ENCODE results near the gene DET1. TPM values are rescaled to one million over a fixed set of nuclear protein-coding genes. Genes with fewer than 3 reads are reported as not detected.

DET1 gene
- total RNA-seq, 8 experiments from 2014 or later: 5.5 to 16.4 (median 10.6) TPM

DNA sequence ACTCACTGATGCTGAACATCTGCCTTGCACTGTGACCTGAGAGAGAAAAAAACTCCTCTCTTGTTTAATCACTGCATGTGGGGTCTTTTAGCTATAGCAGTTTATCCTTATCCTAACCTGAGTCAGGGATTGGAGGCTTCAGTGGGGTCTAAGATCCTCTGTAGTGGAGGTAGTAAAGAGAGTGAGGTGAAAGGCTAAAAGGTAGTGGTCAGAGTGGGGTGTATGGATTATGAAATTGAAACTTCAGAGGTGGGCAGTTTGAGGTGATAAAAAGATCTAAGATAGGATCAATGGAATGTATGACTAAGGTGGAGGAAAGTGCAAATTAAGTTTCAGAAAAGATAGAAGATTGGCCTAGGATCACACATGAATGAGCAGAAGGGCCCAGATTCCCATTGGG, 36.5 kb downstream of the DET1 start:
- Histone ChIP-seq H3K27ac (no peak overlapping the region), H3K4me1 (replicated peaks in 1 of 2) (no peaks in the 10 kb centered on the region), H3K4me3 (no peak overlapping the region)
- no peak for ATAC-seq (replicated peaks in 6 of 8)
- in situ Hi-C loops (cut with MboI; ENCODE audit: low pct_unique_long_range_greater_than_20kb in 2 of 9, low sequenced_read_pairs in 9 of 9, unreplicated experiment in 9 of 9): no loop called here

- WGBS, 10 experiments: 83 to 100% (median 96%) methylated on average over 2 to 4 of the region's 4 CpGs
- no peak for ATAC-seq (replicated peaks in 6 of 8)
- Histone ChIP-seq H3K27ac (no peak overlapping the region), H3K4me1 (replicated peaks in 1 of 2) (no peaks in the 10 kb centered on the region), H3K4me3 (no peak overlapping the region)
- in situ Hi-C loops (cut with MboI; ENCODE audit: low pct_unique_long_range_greater_than_20kb in 2 of 9, low sequenced_read_pairs in 9 of 9, unreplicated experiment in 9 of 9): no loop called here
These were observed 37.2 kb downstream of the DET1 start for GRCh38 chr15:88509321-88509720.

GRCh38 chr15:88506628-88507027, 39.9 kb downstream of the DET1 start:
- in situ Hi-C loops (cut with MboI; ENCODE audit: low pct_unique_long_range_greater_than_20kb in 2 of 9, low sequenced_read_pairs in 9 of 9, unreplicated experiment in 9 of 9): no loop called here
- Histone ChIP-seq H3K27ac (no peak overlapping the region), H3K4me3 (no peak overlapping the region), H3K4me1 (replicated peaks in 1 of 2) (no peaks in the 10 kb centered on the region)
- no peak for ATAC-seq (replicated peaks in 6 of 8)

DNA sequence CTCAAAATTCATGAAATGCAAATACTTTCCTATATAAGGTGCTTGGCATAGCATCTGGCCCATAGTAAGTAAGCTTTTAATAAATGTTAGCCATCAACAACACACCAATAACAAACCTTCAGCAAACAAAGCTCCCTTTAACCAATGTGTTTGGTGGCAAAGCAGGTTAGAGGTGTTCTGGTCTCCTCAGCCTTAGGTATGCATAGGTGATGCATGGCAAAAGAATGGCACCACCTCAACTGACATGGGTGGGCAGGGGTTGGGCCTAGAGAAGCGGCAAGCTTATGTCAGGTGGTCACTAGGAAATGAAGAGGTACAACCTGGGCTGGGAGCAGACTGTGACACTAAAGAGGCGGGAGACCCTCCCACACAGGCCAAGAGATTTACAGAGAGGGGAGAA, 40.8 kb downstream of the DET1 start:
- Histone ChIP-seq H3K27ac (no peak overlapping the region), H3K4me3 (no peak overlapping the region), H3K4me1 (replicated peaks in 1 of 2) (peaks cover 0 to 3% of the 10 kb centered on the region in 2 donors)
- in situ Hi-C loops (cut with MboI; ENCODE audit: low pct_unique_long_range_greater_than_20kb in 2 of 9, low sequenced_read_pairs in 9 of 9, unreplicated experiment in 9 of 9): no loop called here
- no peak for ATAC-seq (replicated peaks in 6 of 8)
- 80 to 100% (median 96%) methylated on average over 1 to 2 of the region's 2 CpGs; no CpG with 5 or more reads in 4 of the 10 experiments for WGBS, 10 experiments

GRCh38 chr15:88504445-88504844, 42.0 kb downstream of the DET1 start:
- ATAC-seq (replicated peaks in 6 of 8): no peak
- 38 to 71% methylated on average over 1 of the region's 1 CpG; no CpG with 5 or more reads in 8 of the 10 experiments for WGBS, 10 experiments
- Histone ChIP-seq H3K4me3 (no peak overlapping the region), H3K4me1 (replicated peaks in 1 of 2) (peaks cover 4 to 5% of the 10 kb centered on the region in 2 donors), H3K27ac (no peak overlapping the region)
- in situ Hi-C loops (cut with MboI; ENCODE audit: low pct_unique_long_range_greater_than_20kb in 2 of 9, low sequenced_read_pairs in 9 of 9, unreplicated experiment in 9 of 9): no loop called here

DNA sequence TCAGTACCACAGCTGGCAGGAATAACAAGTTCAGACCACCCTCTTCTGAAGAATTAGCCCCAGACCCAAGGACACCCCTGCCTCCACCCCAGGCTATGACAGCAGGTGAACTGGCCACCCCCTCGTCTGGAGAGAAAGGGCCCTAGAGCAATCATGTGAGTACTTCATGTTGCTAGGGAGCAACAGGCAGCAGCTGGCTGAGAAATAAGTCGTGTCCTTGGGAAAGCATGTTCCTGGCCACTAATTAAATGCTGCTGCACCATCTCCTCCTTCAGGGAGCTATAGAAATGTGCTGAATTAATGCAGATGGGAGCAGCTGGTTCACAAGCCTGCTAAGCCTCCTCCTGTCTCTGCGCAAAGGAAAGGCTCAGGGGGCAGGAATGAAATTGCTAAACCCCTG, 47.5 kb downstream of the DET1 start:
- ATAC-seq (replicated peaks in 6 of 8): peak in 6 of 8 experiments; percentile 29 to 96 (median 95)
- in situ Hi-C loops (cut with MboI; ENCODE audit: low pct_unique_long_range_greater_than_20kb in 2 of 9, low sequenced_read_pairs in 9 of 9, unreplicated experiment in 9 of 9): loop anchor here in 5 of 9 experiments (10.0 to 25.0 kb wide), 3 partner anchors 113 to 513 kb away; partner anchors contain the start of gene AEN (in 3 of the 5)
- H3K4me3 ChIP-seq: no peak overlapping the region
- peak overlapping the region; percentile 21 to 81 for H3K27ac ChIP-seq
- H3K4me1 ChIP-seq (replicated peaks in 1 of 2): peaks cover 28 to 31% of the 10 kb centered on the region in 2 donors
- 0 to 100% (median 23%) methylated on average over 1 to 3 of the region's 3 CpGs; no CpG with 5 or more reads in 2 of the 10 experiments for WGBS, 10 experiments

DNA sequence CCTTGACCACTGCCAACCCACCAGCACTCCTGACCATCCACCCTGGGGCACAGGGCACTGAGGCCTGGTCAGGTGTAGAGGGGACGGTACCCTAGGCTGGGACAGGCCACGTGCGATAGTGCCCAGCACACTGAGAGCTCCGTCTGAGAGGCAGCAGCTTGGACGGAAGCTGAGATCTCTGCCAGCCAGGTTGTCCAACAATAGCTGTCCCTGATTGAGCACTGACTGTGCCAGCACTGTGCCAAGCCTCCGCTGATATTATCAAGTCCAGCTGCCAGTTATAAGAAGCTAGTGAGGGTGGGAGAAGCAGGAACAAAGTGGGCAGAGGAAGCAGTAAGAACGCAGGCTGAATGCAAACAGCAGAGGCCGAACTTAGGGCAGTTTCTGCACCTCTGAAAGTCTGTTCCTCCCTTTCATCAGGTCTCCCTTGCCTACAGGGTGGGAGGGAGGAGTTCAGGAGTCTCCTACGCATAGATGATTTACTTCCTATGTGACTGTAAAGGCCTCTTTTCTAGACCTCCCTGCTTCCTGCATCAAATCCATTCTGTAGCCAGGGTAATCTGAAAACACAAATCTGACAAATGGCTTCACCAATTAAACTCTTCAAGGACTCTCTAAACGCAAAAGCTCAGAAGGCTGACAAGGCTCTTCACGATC, 49.2 kb downstream of the DET1 start:
- Histone ChIP-seq H3K4me1 (replicated peaks in 1 of 2) (peaks cover 28 to 31% of the 10 kb centered on the region in 2 donors), H3K4me3 (no peak overlapping the region), H3K27ac (peak overlapping the region; percentile 22 to 67)
- WGBS, 10 experiments: 0 to 93% (median 75%) methylated on average over 1 to 10 of the region's 11 CpGs; no CpG with 5 or more reads in 3 of the 10 experiments
- peak in 3 of 8 experiments; percentile 13 to 66 (median 47) for ATAC-seq (replicated peaks in 6 of 8)
- in situ Hi-C loops (cut with MboI; ENCODE audit: low pct_unique_long_range_greater_than_20kb in 2 of 9, low sequenced_read_pairs in 9 of 9, unreplicated experiment in 9 of 9): loop anchor here in 5 of 9 experiments (10.0 to 25.0 kb wide), 3 partner anchors 115 to 515 kb away; partner anchors contain the start of gene AEN (in 3 of the 5)

GRCh38 chr15:88493844-88494243, 52.6 kb downstream of the DET1 start:
- peak in 1 of 8 experiments; percentile 57 for ATAC-seq (replicated peaks in 6 of 8)
- in situ Hi-C loops (cut with MboI; ENCODE audit: low pct_unique_long_range_greater_than_20kb in 2 of 9, low sequenced_read_pairs in 9 of 9, unreplicated experiment in 9 of 9): loop anchor here in 5 of 9 experiments (10.0 to 25.0 kb wide), 3 partner anchors 118 to 518 kb away; partner anchors contain the start of gene AEN (in 3 of the 5)

GRCh38 chr15:88491158-88491557, 55.3 kb downstream of the DET1 start:
- peak in 1 of 8 experiments; percentile 16 for ATAC-seq (replicated peaks in 6 of 8)
- 57 to 100% (median 76%) methylated on average over 1 to 6 of the region's 10 CpGs; no CpG with 5 or more reads in 3 of the 10 experiments for WGBS, 10 experiments
- Histone ChIP-seq H3K4me3 (no peak overlapping the region), H3K4me1 (replicated peaks in 1 of 2) (peaks cover 6 to 12% of the 10 kb centered on the region in 2 donors), H3K27ac (no peak overlapping the region)
- in situ Hi-C loops (cut with MboI; ENCODE audit: low pct_unique_long_range_greater_than_20kb in 2 of 9, low sequenced_read_pairs in 9 of 9, unreplicated experiment in 9 of 9): loop anchor here in 5 of 9 experiments (10.0 to 25.0 kb wide), 3 partner anchors 121 to 521 kb away; partner anchors contain the start of gene AEN (in 3 of the 5)

More at GRCh38 chr15:88493844-88494243, 52.6 kb downstream of the DET1 start:
- H3K4me3 ChIP-seq: no peak overlapping the region
- no peak overlapping the region for H3K27ac ChIP-seq
- H3K4me1 ChIP-seq (replicated peaks in 1 of 2): peaks cover 21% of the 10 kb centered on the region in 2 donors
- 0 to 100% methylated on average over 1 of the region's 10 CpGs; no CpG with 5 or more reads in 8 of the 10 experiments for WGBS, 10 experiments

DNA sequence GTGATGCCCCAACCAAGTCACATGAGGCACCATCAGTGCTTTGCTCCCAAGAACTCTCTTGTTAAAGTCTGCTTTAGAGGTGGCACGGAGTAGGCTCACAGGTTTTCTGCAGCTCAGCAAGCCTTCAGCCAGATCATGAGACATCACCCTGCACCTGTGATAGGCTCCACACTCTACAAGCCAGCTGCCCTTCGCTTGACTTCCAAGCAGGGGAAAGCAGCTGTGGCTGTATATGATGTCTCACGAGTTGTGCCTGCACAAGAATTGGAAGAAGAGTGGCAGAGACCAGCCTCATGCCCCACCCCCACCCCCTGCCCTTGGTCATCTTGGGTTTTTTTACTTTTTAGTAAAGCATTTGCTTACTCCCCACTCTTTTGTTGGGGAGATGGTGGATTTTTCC, 56.4 kb downstream of the DET1 start:
- in situ Hi-C loops (cut with MboI; ENCODE audit: low pct_unique_long_range_greater_than_20kb in 2 of 9, low sequenced_read_pairs in 9 of 9, unreplicated experiment in 9 of 9): loop anchor here in 5 of 9 experiments (10.0 to 25.0 kb wide), 3 partner anchors 122 to 522 kb away; partner anchors contain the start of gene AEN (in 3 of the 5)
- Histone ChIP-seq H3K27ac (no peak overlapping the region), H3K4me3 (no peak overlapping the region), H3K4me1 (replicated peaks in 1 of 2) (peaks cover 10 to 20% of the 10 kb centered on the region in 2 donors)
- 71 to 100% (median 86%) methylated on average over 1 to 2 of the region's 3 CpGs; no CpG with 5 or more reads in 5 of the 10 experiments for WGBS, 10 experiments
- ATAC-seq (replicated peaks in 6 of 8): no peak

GRCh38 chr15:88489321-88489720, 57.2 kb downstream of the DET1 start:
- Histone ChIP-seq H3K4me1 (replicated peaks in 1 of 2) (peaks cover 16 to 27% of the 10 kb centered on the region in 2 donors), H3K4me3 (no peak overlapping the region), H3K27ac (no peak overlapping the region)
- in situ Hi-C loops (cut with MboI; ENCODE audit: low pct_unique_long_range_greater_than_20kb in 2 of 9, low sequenced_read_pairs in 9 of 9, unreplicated experiment in 9 of 9): loop anchor here in 5 of 9 experiments (10.0 to 25.0 kb wide), 3 partner anchors 123 to 523 kb away; partner anchors contain the start of gene AEN (in 3 of the 5)
- no peak for ATAC-seq (replicated peaks in 6 of 8)
- 40 to 100% (median 90%) methylated on average over 1 to 2 of the region's 4 CpGs; no CpG with 5 or more reads in 5 of the 10 experiments for WGBS, 10 experiments

DNA sequence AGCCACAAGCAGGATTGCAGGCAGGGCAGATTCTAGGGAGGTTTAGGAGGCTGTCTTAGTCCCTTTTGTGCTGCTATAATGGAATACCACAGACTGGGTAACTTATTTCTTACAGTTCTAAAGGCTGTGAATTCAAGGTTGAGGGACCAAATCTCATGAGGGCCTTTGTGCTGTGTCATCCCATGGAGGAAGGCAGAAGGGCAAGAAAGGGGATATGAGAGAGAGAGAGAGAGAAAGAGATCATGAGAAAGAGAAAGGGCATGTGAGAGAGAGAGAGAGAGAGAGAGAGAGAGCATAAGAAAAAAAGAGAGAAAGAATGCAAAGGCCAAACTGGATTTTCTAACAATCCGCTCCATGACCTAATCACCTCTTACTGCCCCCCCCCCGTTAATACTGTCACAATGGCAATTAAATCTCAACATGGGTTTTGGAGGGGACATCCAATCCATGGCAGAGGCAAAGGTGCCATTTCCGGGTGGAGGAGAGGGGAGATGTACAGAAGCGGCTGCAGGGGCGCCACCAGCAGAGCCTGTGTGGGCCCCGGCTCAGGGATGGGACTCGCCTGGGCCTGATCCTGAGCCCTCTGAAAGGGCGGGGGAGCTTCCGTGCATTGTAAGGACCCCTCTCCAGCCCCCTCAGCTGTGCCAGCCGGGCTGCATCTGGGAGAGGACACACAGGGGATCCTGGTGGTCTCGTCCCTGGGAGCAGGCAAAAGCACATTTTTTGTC, 58.5 kb downstream of the DET1 start:
- no peak for ATAC-seq (replicated peaks in 6 of 8)
- in situ Hi-C loops (cut with MboI; ENCODE audit: low pct_unique_long_range_greater_than_20kb in 2 of 9, low sequenced_read_pairs in 9 of 9, unreplicated experiment in 9 of 9): loop anchor here in 5 of 9 experiments (10.0 to 25.0 kb wide), 3 partner anchors 124 to 524 kb away; partner anchors contain the start of gene AEN (in 3 of the 5)
- WGBS, 10 experiments: 43 to 78% (median 50%) methylated on average over 1 to 3 of the region's 11 CpGs; no CpG with 5 or more reads in 5 of the 10 experiments
- Histone ChIP-seq H3K4me1 (replicated peaks in 1 of 2) (peaks cover 16 to 30% of the 10 kb centered on the region in 2 donors), H3K4me3 (no peak overlapping the region), H3K27ac (no peak overlapping the region)
